ENCODE results near the gene KRTAP12-4.
"Not testable (repeated sequence)": the region's sequence is repeated elsewhere in the genome, so short reads cannot be mapped to it uniquely, and the experiment has no call there.

Gene KRTAP12-4, protein sequence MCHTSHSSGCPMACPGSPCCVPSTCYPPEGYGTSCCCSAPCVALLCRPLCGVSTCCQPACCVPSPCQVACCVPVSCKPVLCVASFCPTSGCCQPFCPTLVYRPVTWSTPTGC

GRCh38 chr21:44654576-44655175, at the start of gene KRTAP12-4:
Gene KRTAP12-4, minus strand, starts transcription at chr21:44654659. Its CDS starts 45 bp downstream, at chr21:44654614.
- no peak for DNase-seq (ENCODE audit: low read depth in 3 of 3)

DNA sequence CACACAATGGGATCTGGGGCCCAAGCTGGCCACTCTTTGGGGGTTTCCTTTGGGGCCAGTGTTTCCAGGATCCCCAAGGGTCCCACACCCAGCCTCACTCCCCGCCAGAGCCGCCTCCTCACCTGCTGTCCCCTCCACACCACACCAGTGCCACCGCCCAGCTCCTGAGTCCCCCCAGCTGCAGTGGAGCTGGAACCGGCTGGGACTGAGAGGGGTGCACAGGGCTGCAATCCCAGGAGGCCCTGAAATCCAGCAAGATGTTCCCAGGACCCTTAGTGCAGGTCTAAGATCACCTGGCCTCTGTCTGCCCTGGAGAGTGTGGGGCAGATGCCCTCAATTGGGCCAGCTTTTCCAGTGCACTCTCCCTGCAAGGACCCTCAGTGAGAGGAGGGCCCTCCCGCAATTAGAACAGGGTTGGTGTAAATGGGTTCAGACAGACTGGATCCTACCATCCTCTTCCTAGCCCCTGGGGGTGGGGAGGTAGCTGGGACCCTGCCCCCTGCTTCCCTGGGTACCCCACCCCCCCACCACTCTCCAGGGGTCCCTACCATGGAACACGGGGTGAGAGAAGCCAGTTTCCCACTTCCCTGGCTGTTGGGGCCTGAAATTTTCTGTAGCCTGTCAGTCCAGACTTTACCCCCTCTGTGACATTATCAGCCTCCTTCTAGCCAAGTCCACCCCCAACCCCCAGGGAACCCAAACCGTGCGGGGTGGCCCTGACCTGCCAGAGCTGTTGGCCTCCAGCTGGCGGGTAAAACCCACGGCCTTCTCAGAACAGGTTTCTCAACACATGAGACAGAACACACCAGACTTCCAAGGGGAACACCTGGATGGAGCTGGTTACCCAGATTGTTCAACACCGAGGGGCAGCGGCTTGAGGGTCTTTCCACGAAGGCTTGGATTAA, 49.5 kb upstream of the KRTAP12-4 start:
- DNase-seq (ENCODE audit: low read depth in 3 of 3): no peak

DNA sequence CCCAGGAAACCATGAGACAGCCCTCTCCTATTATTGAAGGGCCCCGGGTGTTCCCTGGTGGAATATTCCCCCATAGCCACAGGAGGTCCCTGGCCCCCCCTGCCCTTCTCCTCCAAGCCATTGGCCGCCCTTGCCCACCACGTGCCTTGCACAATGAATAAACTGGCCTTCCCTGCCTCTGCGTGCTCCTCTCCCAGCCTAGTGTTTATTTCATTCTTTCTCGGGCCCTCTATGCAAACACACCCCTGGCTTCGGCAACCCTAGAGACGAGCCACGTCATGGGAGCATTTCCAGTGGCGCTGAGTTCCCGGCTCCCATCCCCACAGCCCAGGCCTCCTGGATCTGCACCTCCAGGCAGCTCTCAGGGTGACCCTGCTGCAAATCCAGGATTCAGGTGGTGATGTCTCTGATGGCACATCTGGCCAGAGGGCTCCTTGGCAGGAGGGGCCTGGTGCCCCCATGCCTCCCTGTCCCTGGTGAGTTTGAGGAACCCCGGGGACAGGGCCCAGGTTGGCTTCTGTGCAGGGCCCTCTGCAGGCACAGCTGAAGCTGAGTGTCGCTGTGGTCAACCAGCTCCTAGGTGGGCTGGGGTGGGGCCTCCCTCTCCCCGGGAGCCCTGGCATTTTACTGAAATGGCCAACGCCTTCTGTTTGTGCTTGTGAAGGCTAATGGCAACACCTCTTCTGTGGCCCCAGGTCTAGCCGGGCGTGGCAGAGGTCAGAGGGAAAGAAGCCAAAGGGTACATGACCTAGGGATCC, 48.7 kb upstream of the KRTAP12-4 start:
- no peak for DNase-seq (ENCODE audit: low read depth in 3 of 3)

- DNase-seq (ENCODE audit: low read depth in 3 of 3): no peak
Observed at GRCh38 chr21:44702111-44702972, 47.9 kb upstream of the KRTAP12-4 start.

DNA sequence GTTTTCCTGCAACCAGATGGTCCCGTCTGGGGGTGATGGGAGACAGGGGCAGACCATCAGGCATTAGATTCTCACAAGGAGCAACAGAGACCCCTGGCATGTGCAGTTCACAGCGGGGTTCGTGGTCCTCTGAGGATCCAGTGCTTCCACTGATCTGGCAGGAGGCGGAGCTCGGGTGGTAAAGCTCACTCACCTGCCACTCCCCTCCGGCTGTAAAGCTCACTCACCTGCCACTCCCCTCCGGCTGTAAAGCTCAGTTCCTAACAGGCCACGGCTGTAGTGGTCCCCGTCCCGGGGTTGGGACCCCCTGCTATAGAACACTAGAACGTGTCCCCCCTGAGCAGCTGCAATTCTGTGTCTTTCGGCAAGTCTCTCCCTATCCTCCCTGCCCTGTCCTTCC, 47.1 kb upstream of the KRTAP12-4 start:
- DNase-seq (ENCODE audit: low read depth in 3 of 3): no peak

DNA sequence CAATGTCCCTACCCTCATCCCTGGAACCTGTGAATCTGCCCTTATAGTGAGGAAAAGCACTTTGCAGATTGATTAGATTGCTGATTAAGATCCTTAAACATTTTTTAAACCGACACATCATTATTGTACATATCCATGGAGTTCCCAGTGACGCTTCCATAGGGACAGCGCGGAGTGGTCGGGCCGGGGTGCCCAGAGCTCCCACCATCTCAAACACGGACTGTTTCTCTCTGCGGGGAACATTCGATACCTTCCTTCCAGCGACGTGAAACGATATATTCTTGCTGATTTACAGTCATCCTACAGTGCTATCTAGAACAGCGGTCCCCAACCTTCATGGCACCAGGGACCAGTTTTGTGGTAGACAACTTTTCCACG, 46.6 kb upstream of the KRTAP12-4 start:
- DNase-seq (ENCODE audit: low read depth in 3 of 3): no peak

GRCh38 chr21:44700101-44701022, 45.9 kb upstream of the KRTAP12-4 start:
- DNase-seq (ENCODE audit: low read depth in 3 of 3): no peak

DNA sequence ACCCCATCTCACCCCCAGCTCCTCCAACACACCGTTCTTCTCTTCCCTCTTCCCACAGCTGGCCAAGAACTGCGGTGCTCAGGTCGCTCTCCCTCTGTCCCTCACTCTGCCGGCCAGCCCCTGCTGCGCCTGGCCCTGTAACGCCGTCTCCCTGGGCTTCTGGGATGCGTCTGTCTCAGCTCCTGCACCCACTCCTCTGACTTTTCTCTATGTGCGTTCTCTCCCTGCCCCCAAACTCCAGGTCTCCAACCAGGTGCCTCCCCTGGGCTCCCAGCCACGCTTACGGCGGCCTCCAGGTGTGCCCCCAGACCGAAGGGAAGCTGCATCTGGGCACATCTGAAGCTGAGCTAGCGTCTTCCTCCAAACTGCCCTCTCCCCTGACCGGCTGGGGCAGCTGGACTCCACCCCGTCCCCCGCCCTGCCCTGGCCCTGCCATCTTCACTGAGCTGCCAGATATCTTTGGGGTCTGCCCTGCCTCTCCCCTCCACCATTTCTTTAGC, 45.1 kb upstream of the KRTAP12-4 start:
- DNase-seq (ENCODE audit: low read depth in 3 of 3): no peak

- DNase-seq (ENCODE audit: low read depth in 3 of 3): no peak
Observed at GRCh38 chr21:44697811-44698734, 43.6 kb upstream of the KRTAP12-4 start.

GRCh38 chr21:44697172-44697810, 42.8 kb upstream of the KRTAP12-4 start, which contains the start of gene KRTAP10-12:
Gene KRTAP10-12, plus strand, starts transcription at chr21:44697172. Its CDS starts 30 bp downstream, at chr21:44697202.
- DNase-seq (ENCODE audit: low read depth in 3 of 3): not testable (repeated sequence)

- no peak for DNase-seq (ENCODE audit: low read depth in 3 of 3)
Observed at GRCh38 chr21:44696572-44696971, 42.1 kb upstream of the KRTAP12-4 start.

GRCh38 chr21:44695641-44696040, 41.2 kb upstream of the KRTAP12-4 start:
- DNase-seq (ENCODE audit: low read depth in 3 of 3): no peak

DNA sequence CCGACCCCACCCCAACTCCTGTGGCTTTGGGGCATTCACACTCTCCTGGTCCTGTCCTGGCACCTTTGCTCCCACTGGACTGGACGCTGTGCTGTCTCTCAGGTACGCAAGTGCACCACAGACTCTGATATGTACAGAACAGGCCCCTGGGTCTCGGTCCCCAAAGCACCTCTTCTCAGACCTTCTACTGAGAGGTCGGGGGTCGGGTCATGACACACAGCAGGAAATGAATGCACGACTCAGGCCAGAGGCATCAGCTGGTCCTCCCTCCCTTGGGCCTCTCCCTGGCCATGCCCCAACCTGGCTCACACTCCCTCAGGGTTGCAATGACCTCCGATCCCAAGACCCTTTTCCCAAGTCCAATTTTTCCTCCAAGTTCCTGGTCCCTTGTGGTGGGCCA, 40.7 kb upstream of the KRTAP12-4 start:
- DNase-seq (ENCODE audit: low read depth in 3 of 3): no peak

GRCh38 chr21:44694776-44695175, 40.3 kb upstream of the KRTAP12-4 start:
- DNase-seq (ENCODE audit: low read depth in 3 of 3): no peak

DNA sequence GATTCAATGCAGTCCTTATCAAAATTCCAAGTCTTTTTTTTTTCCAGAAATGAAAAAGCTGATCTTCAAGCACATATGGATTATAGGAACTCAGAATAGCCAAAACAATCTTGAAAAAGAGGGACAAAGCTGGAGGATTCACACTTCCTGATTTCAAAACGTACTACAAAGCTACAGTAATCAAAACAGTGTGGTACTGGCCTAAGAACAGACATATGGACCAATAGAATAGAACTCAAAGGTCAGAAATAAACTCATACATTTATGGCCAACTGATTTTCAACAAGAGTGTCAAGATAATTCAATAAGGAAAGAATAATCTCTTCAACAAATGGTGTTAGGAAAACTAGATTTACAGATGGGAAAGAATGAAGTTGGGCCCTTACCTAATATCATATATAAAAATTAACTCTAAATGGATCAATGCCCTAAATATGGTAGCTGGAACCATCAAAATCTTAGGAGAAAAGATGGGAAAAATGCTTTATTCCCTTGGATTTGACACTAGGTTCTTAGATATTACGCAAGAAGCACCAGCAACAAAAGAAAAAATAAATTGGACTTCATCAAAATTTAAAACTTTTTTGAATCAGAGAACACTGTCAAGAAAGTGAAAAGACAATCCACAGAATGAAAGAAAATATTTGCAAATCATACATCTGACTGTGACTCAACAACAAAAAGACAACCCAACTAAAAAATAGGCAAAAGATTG, 38.5 kb upstream of the KRTAP12-4 start:
- DNase-seq (ENCODE audit: low read depth in 3 of 3): no peak

DNA sequence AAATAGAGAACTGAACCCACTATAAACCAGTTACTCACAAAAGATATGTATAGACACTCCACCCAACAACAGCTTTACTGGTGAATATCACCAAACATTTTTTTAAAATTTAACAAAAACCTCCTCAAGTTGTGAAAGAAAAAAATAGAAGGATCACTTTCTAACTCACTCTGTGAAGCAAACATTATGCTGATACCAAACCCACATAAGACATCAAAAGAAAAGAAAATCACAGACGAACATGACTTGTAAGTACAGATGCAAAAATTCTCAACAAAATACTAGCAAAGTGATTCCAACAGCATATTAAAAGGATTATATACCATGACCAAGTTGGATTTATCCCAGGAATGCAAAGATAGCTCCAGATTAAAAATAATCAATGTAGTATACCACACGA, 37.2 kb upstream of the KRTAP12-4 start:
- no peak for DNase-seq (ENCODE audit: low read depth in 3 of 3)

- DNase-seq (ENCODE audit: low read depth in 3 of 3): not testable (repeated sequence)
Observed at GRCh38 chr21:44689740-44690139, 35.3 kb upstream of the KRTAP12-4 start.

GRCh38 chr21:44687671-44688070, 33.2 kb upstream of the KRTAP12-4 start:
- no peak for DNase-seq (ENCODE audit: low read depth in 3 of 3)

All from stimulated activated CD4-positive, alpha-beta T cell treated with anti-CD3 and anti-CD28 coated beads, TNF-alpha, amount 100 ng/mL, for 48 hours (primary cell).